ENCODE results near the gene TP63. TPM values are rescaled to one million over a fixed set of nuclear protein-coding genes. Genes with fewer than 3 reads are reported as not detected.

TP63 gene
- polyA plus RNA-seq, 2 of the 4 experiments (the other 2 are of a cell fraction), result 1.5 to 5.4 TPM

DNA sequence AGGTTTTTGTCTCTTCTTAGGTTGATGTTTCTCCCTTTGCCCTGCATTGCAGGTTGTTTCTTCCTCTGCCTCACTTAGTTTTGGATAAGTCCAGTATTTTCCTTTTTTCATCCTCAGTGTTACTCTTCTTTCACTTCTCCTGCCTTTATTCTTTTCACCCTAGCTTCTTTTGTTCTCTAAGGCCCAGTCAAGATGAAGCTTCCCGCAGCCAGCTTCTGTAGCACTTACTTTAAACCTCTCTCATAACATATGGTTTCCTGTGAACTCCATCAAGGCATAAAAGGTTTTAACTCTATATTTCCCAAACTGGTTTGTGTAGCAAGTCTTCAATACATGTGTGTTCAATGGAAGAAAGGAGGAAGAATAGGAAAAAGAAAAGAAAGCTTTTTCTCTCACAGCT, 54.1 kb downstream of the TP63 start:
- no peak for TF ChIP-seq E2F6 (IDR thresholded peaks at IDR 0.05; ENCODE audit: borderline replicate concordance, low read depth)
- no peak for TF ChIP-seq RNF2 (IDR thresholded peaks at IDR 0.05; ENCODE audit: borderline replicate concordance, low read depth)
- TF ChIP-seq HOXB5 (CRISPR knock-in tag; IDR thresholded peaks at IDR 0.05), result no peak
- TF ChIP-seq, protein P1, sequence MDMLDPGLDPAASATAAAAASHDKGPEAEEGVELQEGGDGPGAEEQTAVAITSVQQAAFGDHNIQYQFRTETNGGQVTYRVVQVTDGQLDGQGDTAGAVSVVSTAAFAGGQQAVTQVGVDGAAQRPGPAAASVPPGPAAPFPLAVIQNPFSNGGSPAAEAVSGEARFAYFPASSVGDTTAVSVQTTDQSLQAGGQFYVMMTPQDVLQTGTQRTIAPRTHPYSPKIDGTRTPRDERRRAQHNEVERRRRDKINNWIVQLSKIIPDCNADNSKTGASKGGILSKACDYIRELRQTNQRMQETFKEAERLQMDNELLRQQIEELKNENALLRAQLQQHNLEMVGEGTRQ (IDR thresholded peaks at IDR 0.05), result no peak
- TF ChIP-seq NPAS2 (CRISPR knock-in tag; IDR thresholded peaks at IDR 0.05; ENCODE audit: borderline replicate concordance), result no peak
- TF ChIP-seq NFE2L2 (conservative IDR thresholded peaks at IDR 0.05; ENCODE audit: low read length), result no peak
- no peak for TF ChIP-seq RARB (CRISPR knock-in tag; IDR thresholded peaks at IDR 0.05)
- no peak for TF ChIP-seq CEBPB (IDR thresholded peaks at IDR 0.05)
- no peak for TF ChIP-seq KDM5A (IDR thresholded peaks at IDR 0.05)
- no peak for TF ChIP-seq EHMT2 (IDR thresholded peaks at IDR 0.05; ENCODE audit: low read depth)
- TF ChIP-seq NR3C1 (IDR thresholded peaks at IDR 0.05), result no peak
- TF ChIP-seq ZFP36 (IDR thresholded peaks at IDR 0.05; ENCODE audit: borderline replicate concordance, partially characterized antibody), result no peak
- no peak for TF ChIP-seq FOSL2 (IDR thresholded peaks at IDR 0.05)
- no peak for TF ChIP-seq FOSL2 (CRISPR knock-in tag; IDR thresholded peaks at IDR 0.05)
- TF ChIP-seq ZNF302 (CRISPR knock-in tag; IDR thresholded peaks at IDR 0.05), result no peak
- no peak for TF ChIP-seq HEYL (CRISPR knock-in tag; IDR thresholded peaks at IDR 0.05)
- Histone ChIP-seq H3K4me3 (no peak overlapping the region), H3K9me3 (no peaks in the 10 kb centered on the region), H3K27ac (peak overlapping the region; percentile 70 to 82), H3K4me1 (peaks cover 20% of the 10 kb centered on the region), H3K4me2 (peak overlapping the region; percentile 59; the same call in 2 of the 3 replicates)
- 59% methylated on average over 1 of the region's 1 CpG for WGBS (ENCODE audit: missing lambda C conversion rate)
- POLR2A ChIA-PET, result no interaction called here
- ATAC-seq (no peak), FAIRE-seq (no peak), DNase-seq (ENCODE audit: low read depth in 1 of 2, low spot score in 1 of 2) (no peak)
- CTCF ChIA-PET, result no interaction called here

- POLR2A ChIA-PET, result no interaction called here
- TF ChIP-seq JUNB (IDR thresholded peaks at IDR 0.05), result 0 out of 2 replicates have a peak, but pooled peaks have one; percentile 37
- TF ChIP-seq TFCP2L1 (CRISPR knock-in tag; IDR thresholded peaks at IDR 0.05), result no peak
- Histone ChIP-seq H3K4me2 (peak overlapping the region; percentile 59), H3K9me3 (no peaks in the 10 kb centered on the region), H3K4me3 (no peak overlapping the region), H3K27ac (peak overlapping the region; percentile 70 to 82), H3K4me1 (peaks cover 20% of the 10 kb centered on the region)
- 8% methylated on average over 2 of the region's 2 CpGs for whole genome bisulfite sequencing (ENCODE audit: missing lambda C conversion rate)
- ATAC-seq (peak in 1 of 2 experiments; percentile 84; a peak in 3 of 6 replicates), DNase-seq (ENCODE audit: low read depth in 1 of 2, low spot score in 1 of 2) (peak in 1 of 2 experiments; percentile 72), FAIRE-seq (no peak)
- CTCF ChIA-PET, result interaction anchor here (0.6 to 1.2 kb wide), 2 partner anchors 24 to 34 kb away, joined by 3 to 4 read pairs; no protein-coding TSS in a partner anchor
Measured at GRCh38 chr3:189685860-189686259, 54.7 kb downstream of the TP63 start.

DNA sequence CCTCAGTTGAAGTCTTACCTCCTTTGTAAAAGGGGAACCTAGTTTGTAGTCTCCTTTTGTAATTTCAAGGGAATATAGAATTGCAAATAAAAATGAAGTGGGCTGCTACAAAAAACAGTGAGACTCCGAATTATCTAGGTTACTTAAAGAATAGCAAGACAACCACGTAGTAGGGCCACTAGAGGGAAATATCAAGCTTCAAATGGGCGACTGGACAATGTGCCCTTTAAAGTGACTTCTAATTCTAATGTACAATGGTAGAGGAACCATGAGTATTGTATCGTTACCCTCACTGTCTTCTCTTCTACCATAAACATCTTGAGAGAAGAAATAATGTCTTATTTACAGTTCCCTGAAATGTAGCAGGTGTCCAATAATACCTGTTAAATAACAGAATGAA, 56.3 kb downstream of the TP63 start:
- CTCF ChIA-PET, result interaction anchor here (1.5 kb wide), 1 partner anchor 33 kb away, joined by 3 read pairs; no protein-coding TSS in a partner anchor

More for the DNA sequence above, 56.3 kb downstream of the TP63 start:
- Histone ChIP-seq H3K4me2 (no peak overlapping the region), H3K4me3 (no peak overlapping the region), H3K9me3 (no peaks in the 10 kb centered on the region), H3K4me1 (peaks cover 20% of the 10 kb centered on the region), H3K27ac (no peak overlapping the region)
- DNase-seq (ENCODE audit: low read depth in 1 of 2, low spot score in 1 of 2) (no peak), ATAC-seq (no peak), FAIRE-seq (no peak)
- POLR2A ChIA-PET, result no interaction called here
- 88% methylated on average over 4 of the region's 4 CpGs for WGBS (ENCODE audit: missing lambda C conversion rate)
- TF ChIP-seq, protein P1 (IDR thresholded peaks at IDR 0.05), result no peak
- TF ChIP-seq TP53 (CRISPR knock-in tag; IDR thresholded peaks at IDR 0.05), result no peak
- no peak for TF ChIP-seq E2F6 (IDR thresholded peaks at IDR 0.05; ENCODE audit: borderline replicate concordance, low read depth)
- no peak for TF ChIP-seq NR3C1 (IDR thresholded peaks at IDR 0.05)

All from A549 (cell line).